Pancreas (tissue), 10 donors: ENCODE measurements around the gene ACO2. TPM values are rescaled to one million over a fixed set of nuclear protein-coding genes. Genes with fewer than 3 reads are reported as not detected.

Source experiments
- ATAC-seq, 4 donors: fragments of 200-7000 bp; cut with Tn5 transposase; one replicate each; pipeline versions ENCODE4 v1.8.0 to v1.9.1; 2020; ENCODE audit warnings: mild to moderate bottlenecking in 4 of 4, moderate library complexity in 4 of 4
- DNase-seq, 6 donors: peaks; one replicate each; pipeline ENCODE4 v3.0.0-alpha.2; 2020
- FAIRE-seq: peaks from 2 replicates; lab custom pipeline; 2012; peaks lifted over from hg19 to GRCh38; lab: Jason Lieb, UNC
- H3K27ac ChIP-seq, 4 donors: fragments of 200-600 bp; sonication (generic); 1 replicate in 3 of 4; 2 replicates in 1 of 4; pipeline versions ENCODE4 v1.5.0 to v1.8.0; 2020
- H3K27me3 ChIP-seq, 4 donors: fragments of 200-600 bp; one replicate each; pipeline ENCODE4 v1.8.0; 2021
- H3K36me3 ChIP-seq, 3 donors: fragments of 200-600 bp; sonication (generic) in 1 of 3; one replicate each; pipeline versions ENCODE4 v1.5.0 to v1.8.0; 2020 to 2021
- H3K4me1 ChIP-seq, 3 donors: fragments of 200-600 bp; one replicate each; pipeline ENCODE4 v1.8.0; 2021
- H3K4me3 ChIP-seq, 4 donors: fragments of 200-600 bp; sonication (generic) in 2 of 4; one replicate each; pipeline versions ENCODE4 v1.5.0 to v1.8.0; 2020 to 2021
- H3K9me3 ChIP-seq, 4 donors: fragments of 200-600 bp; one replicate each; pipeline ENCODE4 v1.8.0; 2021
- WGBS, 2 donors: extraction: QIAGEN DNeasy Blood & Tissue Kit; methylation state at CpG; one replicate each; pipeline ENCODE4 v1.1.7; 2013; 5-methylcytosine and 5-hydroxymethylcytosine counted together
- intact Hi-C, 3 donors: fragments of 100-400 bp; cut with DNase I; formaldehyde crosslinking; loops; one replicate each; pipeline versions ENCODE4 v1.11.1 to v1.14.2; 2022
- polyA plus RNA-seq, 2 donors: library from polyadenylated mRNA; stranded (reverse); fragments of 200-250 nt; gene quantifications; one replicate each; pipeline ENCODE4 v1.2.3, GENCODE V29; 2013
- total RNA-seq, 6 donors: library from RNA; stranded (reverse); fragmentation: NEBNext Ultra II Directional in 4 of 6; extraction: Animal tissue kit (Norgen Biotek cat#: 25700) in 4 of 6; gene quantifications; one replicate each; pipeline versions ENCODE4 v1.2.1 to v1.2.4, GENCODE V29; 2021 to 2023
- TF ChIP-seq, protein P1 (sequence below), 4 donors: fragments of 200-600 bp; sonication (generic) in 3 of 4; IDR thresholded peaks; one replicate each; pipeline versions ENCODE4 v1.5.0 to v1.8.0; 2021; ENCODE audit warnings: antibody characterized with exemption in 4 of 4
- donor health status: healthy with polysubstance abuse.
- donor health status: DM: no; HTN: no; CAD: no; lungs with moderate emphysema.
- donor health status: DM: no; HTN: no; CAD: no.
- donor health status: control.
- donor health status: control.
- donor health status: Bipolar disorder and iron deficiency.
- donor health status: DM: yes; HTN: yes; CAD: no.
- donor health status: DM: no; HTN: no; CAD: no.
- donor health status: DM: no; HTN: no; CAD: no.
- donor health status: DM: yes; HTN: yes; CAD: no.

The ACO2 gene
- total and polyA plus RNA-seq, 8 donors, result 19.2 to 53.1 (median 37.6) TPM

DNA sequence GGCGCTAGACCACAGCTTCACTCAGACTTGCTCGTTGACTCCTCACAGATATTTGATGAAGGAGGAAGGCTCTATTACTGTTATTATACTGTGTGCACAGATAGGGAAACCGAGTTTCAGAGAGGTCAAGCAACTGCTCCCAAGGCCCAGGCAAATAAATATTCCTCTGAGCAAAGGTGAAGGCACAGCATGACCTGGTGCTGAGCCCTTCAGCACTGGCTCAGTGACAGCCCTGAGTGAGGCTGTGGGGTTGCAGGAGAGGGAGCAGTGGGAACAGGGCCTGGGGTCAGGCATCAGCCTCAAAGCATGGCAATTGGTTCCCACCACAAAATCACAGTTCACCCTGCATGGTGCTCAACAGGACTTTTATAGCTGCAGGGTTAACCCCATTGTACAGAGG, 68.3 kb downstream of the ACO2 start:
- Histone ChIP-seq H3K27me3 (no peaks in the 10 kb centered on the region), H3K4me1 (no peaks in the 10 kb centered on the region), H3K9me3 (no peaks in the 10 kb centered on the region), H3K27ac (no peak overlapping the region), H3K36me3 (peaks cover 0 to 2% (median 0%) of the 10 kb centered on the region in 3 donors), H3K4me3 (no peak overlapping the region)
- ATAC-seq, result no peak
- intact Hi-C loops, result loop anchor here in 1 of 3 donors (5.0 kb wide), 1 partner anchor 60 kb away; no protein-coding TSS in a partner anchor
- TF ChIP-seq, protein P1, sequence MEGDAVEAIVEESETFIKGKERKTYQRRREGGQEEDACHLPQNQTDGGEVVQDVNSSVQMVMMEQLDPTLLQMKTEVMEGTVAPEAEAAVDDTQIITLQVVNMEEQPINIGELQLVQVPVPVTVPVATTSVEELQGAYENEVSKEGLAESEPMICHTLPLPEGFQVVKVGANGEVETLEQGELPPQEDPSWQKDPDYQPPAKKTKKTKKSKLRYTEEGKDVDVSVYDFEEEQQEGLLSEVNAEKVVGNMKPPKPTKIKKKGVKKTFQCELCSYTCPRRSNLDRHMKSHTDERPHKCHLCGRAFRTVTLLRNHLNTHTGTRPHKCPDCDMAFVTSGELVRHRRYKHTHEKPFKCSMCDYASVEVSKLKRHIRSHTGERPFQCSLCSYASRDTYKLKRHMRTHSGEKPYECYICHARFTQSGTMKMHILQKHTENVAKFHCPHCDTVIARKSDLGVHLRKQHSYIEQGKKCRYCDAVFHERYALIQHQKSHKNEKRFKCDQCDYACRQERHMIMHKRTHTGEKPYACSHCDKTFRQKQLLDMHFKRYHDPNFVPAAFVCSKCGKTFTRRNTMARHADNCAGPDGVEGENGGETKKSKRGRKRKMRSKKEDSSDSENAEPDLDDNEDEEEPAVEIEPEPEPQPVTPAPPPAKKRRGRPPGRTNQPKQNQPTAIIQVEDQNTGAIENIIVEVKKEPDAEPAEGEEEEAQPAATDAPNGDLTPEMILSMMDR (IDR thresholded peaks at IDR 0.05), result no peak
- WGBS, 2 donors, result 79 to 83% methylated on average over 3 of the region's 3 CpGs
- no peak for DNase-seq
- no peak for FAIRE-seq

DNA sequence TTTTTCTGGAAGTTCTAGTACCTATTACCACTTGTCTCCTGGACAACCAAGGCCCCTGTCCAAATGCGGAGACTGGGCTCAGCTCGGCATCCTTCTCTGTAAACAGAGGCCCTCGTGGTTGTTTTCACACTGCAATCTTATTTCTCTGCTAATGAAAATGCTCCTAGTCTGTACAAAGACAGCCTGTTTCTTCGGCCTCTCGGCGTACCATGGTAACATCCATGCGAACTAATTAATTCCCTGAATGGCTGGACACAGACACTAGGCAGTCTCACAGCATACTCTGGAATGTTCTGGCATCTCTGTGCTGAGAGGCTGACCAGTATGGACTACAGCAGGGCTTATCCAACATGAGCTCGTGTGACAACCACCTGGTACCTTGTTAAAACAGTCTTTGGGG, 69.7 kb downstream of the ACO2 start:
- no peak for FAIRE-seq
- TF ChIP-seq, protein P1 (IDR thresholded peaks at IDR 0.05), result no peak
- intact Hi-C loops, result loop anchor here in 1 of 3 donors (5.0 kb wide), 1 partner anchor 59 kb away; no protein-coding TSS in a partner anchor
- no peak for ATAC-seq
- H3K36me3 ChIP-seq, result no peaks in the 10 kb centered on the region
- peaks cover 10 to 12% (median 11%) of the 10 kb centered on the region in 3 donors for H3K4me1 ChIP-seq
- H3K27me3 ChIP-seq, result no peaks in the 10 kb centered on the region
- 87 to 88% methylated on average over 8 of the region's 8 CpGs for WGBS, 2 donors
- no peak overlapping the region for H3K4me3 ChIP-seq
- H3K27ac ChIP-seq, result no peak overlapping the region
- H3K9me3 ChIP-seq, result no peaks in the 10 kb centered on the region
- DNase-seq, result no peak

DNA sequence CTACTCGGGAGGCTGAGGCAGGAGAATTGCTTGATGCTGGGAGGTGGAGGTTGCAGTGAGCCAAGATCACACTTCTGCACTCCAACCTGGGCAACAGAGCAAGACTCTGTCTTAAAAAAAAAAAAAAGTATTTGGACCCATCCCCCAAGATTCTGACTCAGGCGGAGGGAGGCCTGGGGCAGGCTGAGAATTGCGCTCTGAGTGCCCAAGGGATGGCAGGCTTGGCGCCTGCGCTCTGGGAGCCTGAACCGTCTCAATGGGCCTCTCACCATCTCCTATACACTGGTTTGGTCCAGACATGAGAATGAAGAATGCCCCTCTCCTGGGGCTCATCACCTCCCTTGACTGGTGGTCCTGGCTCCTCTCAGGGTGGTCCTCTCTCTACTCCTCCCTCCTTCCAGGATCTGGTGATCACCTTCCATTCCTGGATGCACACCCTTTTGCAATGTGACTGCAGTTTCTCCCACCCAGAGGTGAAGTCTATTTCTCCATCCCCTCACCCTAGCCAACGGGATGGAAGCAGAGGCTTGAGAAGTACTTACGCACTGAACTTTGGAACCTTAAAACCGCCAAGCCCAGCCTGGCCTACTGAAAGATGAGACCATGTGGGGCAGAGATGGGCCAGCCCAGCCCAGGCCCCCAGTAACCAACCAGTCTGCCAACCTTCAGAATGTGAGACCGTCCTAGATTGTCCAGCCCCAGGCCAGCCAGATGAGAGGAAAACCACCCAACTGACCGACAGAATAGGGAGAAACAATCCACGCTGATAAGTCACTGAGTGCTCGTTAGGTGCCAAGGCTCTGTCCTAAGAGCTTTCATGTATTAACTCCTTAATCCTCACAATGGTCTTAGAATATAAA, 70.5 kb downstream of the ACO2 start:
- intact Hi-C loops, result loop anchor here in 2 of 3 donors (5.0 to 10.0 kb wide), 2 partner anchors 58 to 65 kb away; no protein-coding TSS in a partner anchor
- TF ChIP-seq, protein P1 (IDR thresholded peaks at IDR 0.05), result no peak
- Histone ChIP-seq H3K27ac (no peak overlapping the region), H3K27me3 (no peaks in the 10 kb centered on the region), H3K4me3 (no peak overlapping the region), H3K4me1 (peaks cover 10 to 13% (median 12%) of the 10 kb centered on the region in 3 donors), H3K9me3 (no peaks in the 10 kb centered on the region), H3K36me3 (no peaks in the 10 kb centered on the region)
- WGBS, 2 donors, result 62 to 66% methylated on average over 13 of the region's 13 CpGs
- no peak for ATAC-seq
- DNase-seq, result peak in 1 of 6 donors; percentile 18
- no peak for FAIRE-seq

- 87 to 92% methylated on average over 3 of the region's 3 CpGs for WGBS, 2 donors
- no peak for ATAC-seq
- no peak for DNase-seq
- TF ChIP-seq, protein P1 (IDR thresholded peaks at IDR 0.05), result no peak
- H3K36me3 ChIP-seq, result no peaks in the 10 kb centered on the region
- FAIRE-seq, result no peak
- intact Hi-C loops, result loop anchor here in 1 of 3 donors (10.0 kb wide), 1 partner anchor 65 kb away; no protein-coding TSS in a partner anchor
- no peak overlapping the region for H3K4me3 ChIP-seq
- no peak overlapping the region for H3K27ac ChIP-seq
- H3K27me3 ChIP-seq, result no peaks in the 10 kb centered on the region
- peaks cover 12 to 16% (median 14%) of the 10 kb centered on the region in 3 donors for H3K4me1 ChIP-seq
- H3K9me3 ChIP-seq, result no peaks in the 10 kb centered on the region
These were observed 71.0 kb downstream of the ACO2 start for GRCh38 chr22:41540006-41540315.
